Brain microvascular endothelial cell (primary cell): ENCODE data around the gene HRH4.

ENCODE experiments used
- DNase-seq: peaks from one replicate; pipeline ENCODE4 v3.0.0-alpha.2; 2020
- H3K27ac ChIP-seq: fragments of 250-450 bp; sonication (Bioruptor Pico); 2 replicates; pipeline ENCODE4 v1.5.1; 2020; ENCODE audit warnings: mild to moderate bottlenecking, moderate library complexity
- H3K27me3 ChIP-seq: fragments of 250-450 bp; sonication (Bioruptor Pico); replicated peaks from 2 replicates; pipeline ENCODE4 v1.5.1; 2020; ENCODE audit warnings: mild to moderate bottlenecking
- H3K36me3 ChIP-seq: fragments of 250-450 bp; sonication (Bioruptor Pico); replicated peaks from 2 replicates; pipeline ENCODE4 v1.5.1; 2020; ENCODE audit warnings: mild to moderate bottlenecking
- H3K4me3 ChIP-seq: 2 replicates; pipeline ENCODE4 v1.5.1; 2011; ENCODE audit warnings: low read depth, mild to moderate bottlenecking, control low read depth, low read length, moderate library complexity
- CTCF ChIP-seq: IDR thresholded peaks from 2 replicates; pipeline ENCODE4 v1.5.1; 2011; ENCODE audit warnings: low read depth, mild to moderate bottlenecking, moderate library complexity, low read length, control low read depth, inconsistent platforms; ENCODE audit errors: missing control alignments
- in situ Hi-C: cut with HindIII; loops from 2 replicates; pipeline ENCODE4 v1.10.0; 2017; ENCODE audit warnings: low sequenced_read_pairs, low pct_ligation_motif_present

HRH4 gene

GRCh38 chr18:24426073-24426397 lies 34.4 kb upstream of the HRH4 start:
- peak overlapping the region; percentile 87 for H3K27ac ChIP-seq
- TF ChIP-seq CTCF: no peak
- H3K36me3 ChIP-seq: no peaks in the 10 kb centered on the region
- peak overlapping the region; percentile 76 for H3K4me3 ChIP-seq
- DNase-seq: no peak
- in situ Hi-C loops: no loop called here
- no peaks in the 10 kb centered on the region for H3K27me3 ChIP-seq

DNA sequence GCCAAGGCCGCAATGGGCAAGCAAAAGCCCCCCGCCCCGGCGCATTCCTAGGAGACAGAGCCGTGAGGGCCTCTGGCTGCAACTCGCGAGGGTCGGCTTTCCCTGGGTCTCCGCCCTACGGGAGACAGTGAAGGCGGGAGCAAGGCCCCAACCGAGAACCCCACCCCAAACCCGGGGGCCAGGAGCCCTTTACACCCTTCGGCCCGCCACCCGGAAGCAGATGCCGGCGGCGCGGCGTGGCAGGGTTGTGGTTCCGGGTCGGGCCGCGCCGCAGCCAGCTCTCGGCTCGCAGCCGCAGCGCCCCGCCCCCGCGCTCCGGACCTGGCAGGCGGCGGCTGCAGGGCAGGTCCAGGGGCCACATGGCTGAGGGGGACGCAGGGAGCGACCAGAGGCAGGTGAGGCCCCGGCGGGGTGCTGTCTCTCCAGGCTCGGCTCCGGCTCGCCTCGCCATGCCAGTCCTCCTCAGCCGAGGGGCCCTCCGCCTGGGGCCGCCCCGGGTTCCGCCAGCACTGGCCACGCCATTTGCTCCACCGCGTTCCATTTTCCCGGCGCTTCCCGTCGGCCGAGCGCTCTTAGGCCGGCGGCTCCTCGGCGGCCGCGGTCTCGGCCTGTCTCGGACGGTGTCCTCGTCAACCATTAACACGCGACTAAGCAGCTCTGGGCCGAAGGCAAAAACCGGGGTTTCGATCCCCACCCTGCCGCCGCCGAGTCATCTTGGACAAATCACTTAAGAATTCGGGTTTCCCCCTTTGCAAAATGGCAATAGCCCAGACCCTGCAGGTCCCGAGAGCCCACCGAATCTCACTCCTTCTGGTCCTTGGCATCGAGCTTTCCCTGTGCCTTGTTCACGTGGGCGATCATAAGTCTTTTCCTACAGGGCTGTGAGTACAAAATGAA lies 33.8 kb upstream of the HRH4 start, which contains the start of gene IMPACT:
TSS of gene IMPACT (plus strand) at position 273 of the 897 bp plus-strand sequence. CDS start at position 360, 87 bp downstream.
- in situ Hi-C loops: no loop called here
- H3K4me3 ChIP-seq: peak within 1 kb of the TSS; percentile 76
- no peaks in the 10 kb centered on the region for H3K36me3 ChIP-seq
- peak within 1 kb of the TSS; percentile 87 for H3K27ac ChIP-seq
- peak; percentile 53 for DNase-seq
- TF ChIP-seq CTCF: no peak
- no peaks in the 10 kb centered on the region for H3K27me3 ChIP-seq

- DNase-seq: peak; percentile 16
- no peak overlapping the region for H3K27ac ChIP-seq
Observed at GRCh38 chr18:24427484-24427883, 33.0 kb upstream of the HRH4 start.

GRCh38 chr18:24428709-24429108 lies 31.7 kb upstream of the HRH4 start:
- peak; percentile 23 for TF ChIP-seq CTCF
- H3K36me3 ChIP-seq: peaks cover 2% of the 10 kb centered on the region

More at GRCh38 chr18:24427484-24427883, 33.0 kb upstream of the HRH4 start:
- H3K4me3 ChIP-seq: peak overlapping the region; percentile 76
- H3K36me3 ChIP-seq: no peaks in the 10 kb centered on the region
- TF ChIP-seq CTCF: no peak
- H3K27me3 ChIP-seq: no peaks in the 10 kb centered on the region
- in situ Hi-C loops: no loop called here

GRCh38 chr18:24429188-24429587 lies 31.2 kb upstream of the HRH4 start:
- Histone ChIP-seq H3K27me3 (no peaks in the 10 kb centered on the region), H3K4me3 (no peak overlapping the region), H3K27ac (no peak overlapping the region), H3K36me3 (peaks cover 2% of the 10 kb centered on the region)
- no peak for DNase-seq
- in situ Hi-C loops: no loop called here
- no peak for TF ChIP-seq CTCF

More at GRCh38 chr18:24428709-24429108, 31.7 kb upstream of the HRH4 start:
- Histone ChIP-seq H3K27ac (no peak overlapping the region), H3K27me3 (no peaks in the 10 kb centered on the region), H3K4me3 (no peak overlapping the region)
- no peak for DNase-seq
- in situ Hi-C loops: no loop called here
